ENCODE results near the gene OAS3. TPM values are rescaled to one million over a fixed set of nuclear protein-coding genes. Genes with fewer than 3 reads are reported as not detected.

OAS3 gene
- total RNA-seq, 2 donors from 2014 or later: 11.9 to 13.7 TPM

DNA sequence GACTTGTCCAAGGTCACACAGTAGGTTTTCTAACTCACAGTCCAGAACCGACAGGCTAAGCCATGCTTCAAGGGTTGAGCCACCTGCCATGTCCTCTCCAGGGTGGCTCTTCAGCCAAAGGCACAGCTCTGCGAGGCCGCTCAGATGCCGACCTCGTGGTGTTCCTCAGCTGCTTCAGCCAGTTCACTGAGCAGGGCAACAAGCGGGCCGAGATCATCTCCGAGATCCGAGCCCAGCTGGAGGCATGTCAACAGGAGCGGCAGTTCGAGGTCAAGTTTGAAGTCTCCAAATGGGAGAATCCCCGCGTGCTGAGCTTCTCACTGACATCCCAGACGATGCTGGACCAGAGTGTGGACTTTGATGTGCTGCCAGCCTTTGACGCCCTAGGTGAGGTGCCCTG is 27.4 kb downstream of the OAS3 start:
- H3K9me3 ChIP-seq: no peaks in the 10 kb centered on the region
- DNase-seq (ENCODE audit: low spot score): no peak
- H3K27ac ChIP-seq: no peak overlapping the region
- peaks cover 17% of the 10 kb centered on the region for H3K36me3 ChIP-seq
- TF ChIP-seq, protein P1, sequence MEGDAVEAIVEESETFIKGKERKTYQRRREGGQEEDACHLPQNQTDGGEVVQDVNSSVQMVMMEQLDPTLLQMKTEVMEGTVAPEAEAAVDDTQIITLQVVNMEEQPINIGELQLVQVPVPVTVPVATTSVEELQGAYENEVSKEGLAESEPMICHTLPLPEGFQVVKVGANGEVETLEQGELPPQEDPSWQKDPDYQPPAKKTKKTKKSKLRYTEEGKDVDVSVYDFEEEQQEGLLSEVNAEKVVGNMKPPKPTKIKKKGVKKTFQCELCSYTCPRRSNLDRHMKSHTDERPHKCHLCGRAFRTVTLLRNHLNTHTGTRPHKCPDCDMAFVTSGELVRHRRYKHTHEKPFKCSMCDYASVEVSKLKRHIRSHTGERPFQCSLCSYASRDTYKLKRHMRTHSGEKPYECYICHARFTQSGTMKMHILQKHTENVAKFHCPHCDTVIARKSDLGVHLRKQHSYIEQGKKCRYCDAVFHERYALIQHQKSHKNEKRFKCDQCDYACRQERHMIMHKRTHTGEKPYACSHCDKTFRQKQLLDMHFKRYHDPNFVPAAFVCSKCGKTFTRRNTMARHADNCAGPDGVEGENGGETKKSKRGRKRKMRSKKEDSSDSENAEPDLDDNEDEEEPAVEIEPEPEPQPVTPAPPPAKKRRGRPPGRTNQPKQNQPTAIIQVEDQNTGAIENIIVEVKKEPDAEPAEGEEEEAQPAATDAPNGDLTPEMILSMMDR (IDR thresholded peaks at IDR 0.05): no peak
- H3K27me3 ChIP-seq (replicated peaks; ENCODE audit: insufficient read depth): no peaks in the 10 kb centered on the region
- ATAC-seq (ENCODE audit: insufficient number of reproducible peaks, low FRiP score, low read depth): no peak
- no peaks in the 10 kb centered on the region for H3K4me1 ChIP-seq (ENCODE audit: control insufficient read depth in 1 of 2, low read depth in 2 of 2)
- no peak overlapping the region for H3K4me3 ChIP-seq

DNA sequence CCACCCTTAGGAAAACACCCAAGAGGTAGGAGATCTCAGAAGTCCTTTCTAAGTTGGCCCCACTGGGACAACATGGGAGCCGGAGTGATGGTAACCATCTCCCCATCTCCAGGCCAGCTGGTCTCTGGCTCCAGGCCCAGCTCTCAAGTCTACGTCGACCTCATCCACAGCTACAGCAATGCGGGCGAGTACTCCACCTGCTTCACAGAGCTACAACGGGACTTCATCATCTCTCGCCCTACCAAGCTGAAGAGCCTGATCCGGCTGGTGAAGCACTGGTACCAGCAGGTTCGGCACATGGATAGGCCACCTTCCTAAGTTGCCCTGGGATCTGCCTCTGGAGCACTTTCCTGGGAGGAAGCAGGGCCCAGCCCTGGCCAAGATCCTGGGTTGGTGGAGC is 29.0 kb downstream of the OAS3 start:
- H3K27ac ChIP-seq: no peak overlapping the region
- no peak overlapping the region for H3K4me3 ChIP-seq
- TF ChIP-seq, protein P1 (IDR thresholded peaks at IDR 0.05): no peak
- peaks cover 17% of the 10 kb centered on the region for H3K36me3 ChIP-seq
- H3K27me3 ChIP-seq (replicated peaks; ENCODE audit: insufficient read depth): no peaks in the 10 kb centered on the region
- no peaks in the 10 kb centered on the region for H3K4me1 ChIP-seq (ENCODE audit: control insufficient read depth in 1 of 2, low read depth in 2 of 2)
- no peaks in the 10 kb centered on the region for H3K9me3 ChIP-seq
- DNase-seq (ENCODE audit: low spot score) (no peak), ATAC-seq (ENCODE audit: insufficient number of reproducible peaks, low FRiP score, low read depth) (no peak)

DNA sequence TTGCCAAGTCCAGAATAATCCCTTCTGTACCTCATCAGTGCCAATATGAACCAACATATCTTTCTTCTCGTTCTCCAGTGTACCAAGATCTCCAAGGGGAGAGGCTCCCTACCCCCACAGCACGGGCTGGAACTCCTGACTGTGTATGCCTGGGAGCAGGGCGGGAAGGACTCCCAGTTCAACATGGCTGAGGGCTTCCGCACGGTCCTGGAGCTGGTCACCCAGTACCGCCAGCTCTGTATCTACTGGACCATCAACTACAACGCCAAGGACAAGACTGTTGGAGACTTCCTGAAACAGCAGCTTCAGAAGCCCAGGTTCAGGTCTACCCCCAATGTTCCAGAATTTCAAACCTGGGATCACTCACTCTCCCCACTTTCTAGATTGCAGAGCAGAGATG is 29.6 kb downstream of the OAS3 start:
- Histone ChIP-seq H3K9me3 (no peaks in the 10 kb centered on the region), H3K4me1 (ENCODE audit: control insufficient read depth in 1 of 2, low read depth in 2 of 2) (no peaks in the 10 kb centered on the region), H3K27ac (no peak overlapping the region), H3K27me3 (replicated peaks; ENCODE audit: insufficient read depth) (no peaks in the 10 kb centered on the region), H3K4me3 (no peak overlapping the region), H3K36me3 (peaks cover 11% of the 10 kb centered on the region)
- TF ChIP-seq, protein P1 (IDR thresholded peaks at IDR 0.05): no peak
- DNase-seq (ENCODE audit: low spot score): no peak
- ATAC-seq (ENCODE audit: insufficient number of reproducible peaks, low FRiP score, low read depth): no peak

DNA sequence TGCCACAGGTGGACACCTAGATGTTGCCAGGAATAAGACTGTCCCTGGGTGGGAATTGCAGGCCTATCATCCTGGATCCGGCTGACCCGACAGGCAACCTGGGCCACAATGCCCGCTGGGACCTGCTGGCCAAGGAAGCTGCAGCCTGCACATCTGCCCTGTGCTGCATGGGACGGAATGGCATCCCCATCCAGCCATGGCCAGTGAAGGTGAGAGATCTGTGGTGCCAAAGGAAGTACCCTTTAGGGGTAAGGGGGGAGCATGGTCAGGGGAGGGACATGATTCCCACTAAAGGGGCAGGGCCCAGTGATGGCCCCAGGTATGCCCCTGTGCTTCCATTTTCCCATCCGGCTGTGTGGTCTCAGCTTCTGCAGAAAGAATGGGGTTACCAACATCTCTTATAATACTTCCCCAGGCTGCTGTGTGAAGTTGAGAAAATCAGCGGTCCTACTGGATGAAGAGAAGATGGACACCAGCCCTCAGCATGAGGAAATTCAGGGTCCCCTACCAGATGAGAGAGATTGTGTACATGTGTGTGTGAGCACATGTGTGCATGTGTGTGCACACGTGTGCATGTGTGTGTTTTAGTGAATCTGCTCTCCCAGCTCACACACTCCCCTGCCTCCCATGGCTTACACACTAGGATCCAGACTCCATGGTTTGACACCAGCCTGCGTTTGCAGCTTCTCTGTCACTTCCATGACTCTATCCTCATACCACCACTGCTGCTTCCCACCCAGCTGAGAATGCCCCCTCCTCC is 31.5 kb downstream of the OAS3 start:
- H3K27ac ChIP-seq: no peak overlapping the region
- peaks cover 4 to 10% of the 10 kb centered on the region in 2 donors for H3K4me1 ChIP-seq (ENCODE audit: control insufficient read depth in 1 of 2, low read depth in 2 of 2)
- no peak overlapping the region for H3K4me3 ChIP-seq
- H3K27me3 ChIP-seq (replicated peaks; ENCODE audit: insufficient read depth): no peaks in the 10 kb centered on the region
- H3K36me3 ChIP-seq: peaks cover 4% of the 10 kb centered on the region
- TF ChIP-seq, protein P1 (IDR thresholded peaks at IDR 0.05): no peak
- ATAC-seq (ENCODE audit: insufficient number of reproducible peaks, low FRiP score, low read depth) (no peak), DNase-seq (ENCODE audit: low spot score) (no peak)
- H3K9me3 ChIP-seq: no peaks in the 10 kb centered on the region

DNA sequence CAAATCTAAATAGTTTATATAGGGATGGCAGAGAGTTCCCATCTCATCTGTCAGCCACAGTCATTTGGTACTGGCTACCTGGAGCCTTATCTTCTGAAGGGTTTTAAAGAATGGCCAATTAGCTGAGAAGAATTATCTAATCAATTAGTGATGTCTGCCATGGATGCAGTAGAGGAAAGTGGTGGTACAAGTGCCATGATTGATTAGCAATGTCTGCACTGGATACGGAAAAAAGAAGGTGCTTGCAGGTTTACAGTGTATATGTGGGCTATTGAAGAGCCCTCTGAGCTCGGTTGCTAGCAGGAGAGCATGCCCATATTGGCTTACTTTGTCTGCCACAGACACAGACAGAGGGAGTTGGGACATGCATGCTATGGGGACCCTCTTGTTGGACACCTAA is 32.1 kb downstream of the OAS3 start:
- no peak for DNase-seq (ENCODE audit: low spot score)
- peaks cover 4% of the 10 kb centered on the region for H3K36me3 ChIP-seq
- no peaks in the 10 kb centered on the region for H3K9me3 ChIP-seq

More for the DNA sequence above, 32.1 kb downstream of the OAS3 start:
- Histone ChIP-seq H3K4me3 (no peak overlapping the region), H3K27ac (no peak overlapping the region), H3K27me3 (replicated peaks; ENCODE audit: insufficient read depth) (no peaks in the 10 kb centered on the region), H3K4me1 (ENCODE audit: control insufficient read depth in 1 of 2, low read depth in 2 of 2) (peaks cover 4 to 10% of the 10 kb centered on the region in 2 donors)
- TF ChIP-seq, protein P1 (IDR thresholded peaks at IDR 0.05): no peak
- ATAC-seq (ENCODE audit: insufficient number of reproducible peaks, low FRiP score, low read depth): no peak
